ENCODE results near the gene ZCCHC14.

DNA sequence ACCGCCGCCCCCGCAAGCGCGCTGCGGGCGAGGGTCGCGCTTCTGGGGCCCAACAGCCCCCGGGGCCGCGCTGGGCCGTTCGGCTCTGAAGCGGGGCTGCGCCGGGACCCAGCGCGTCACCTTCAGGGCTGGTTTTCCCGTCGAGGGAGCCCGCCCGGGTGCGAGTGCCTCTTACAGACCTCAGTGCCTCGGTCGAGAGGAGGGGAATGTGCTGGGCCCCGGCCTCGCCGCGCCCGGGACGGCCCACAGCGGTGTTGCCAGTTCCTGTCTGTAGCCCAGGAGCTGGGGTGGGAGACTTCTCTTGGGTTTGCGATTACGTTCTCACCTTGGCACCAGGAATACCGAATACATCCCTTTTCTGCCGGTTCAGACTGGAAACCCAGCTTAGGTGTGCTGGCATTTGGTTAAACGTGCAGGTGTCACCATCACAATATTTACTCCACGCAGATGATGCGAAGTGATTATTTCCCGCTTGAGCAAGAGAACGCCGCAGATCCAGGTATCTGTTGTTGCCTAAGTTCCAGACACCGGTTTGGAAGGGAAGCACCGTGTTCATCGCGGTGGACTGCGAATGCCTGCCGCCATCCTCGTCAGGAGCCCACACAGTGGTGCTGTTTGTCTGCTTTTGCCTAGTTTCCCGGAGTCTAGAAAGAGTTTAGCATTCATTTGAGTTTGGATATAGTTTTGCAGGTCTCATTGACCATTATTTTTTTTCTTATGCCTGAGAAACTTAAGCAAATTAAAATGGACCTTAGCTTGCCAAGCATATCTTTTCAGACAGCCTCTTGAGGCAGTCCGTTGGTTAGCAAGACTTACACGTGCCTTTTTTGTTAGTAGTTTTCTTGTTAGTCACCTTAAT is 99.8 kb downstream of the ZCCHC14 start:
- TF ChIP-seq POLR2A (IDR thresholded peaks at IDR 0.05) = peak in 2 of 3 donors; percentile 43
- TF ChIP-seq, protein P1, sequence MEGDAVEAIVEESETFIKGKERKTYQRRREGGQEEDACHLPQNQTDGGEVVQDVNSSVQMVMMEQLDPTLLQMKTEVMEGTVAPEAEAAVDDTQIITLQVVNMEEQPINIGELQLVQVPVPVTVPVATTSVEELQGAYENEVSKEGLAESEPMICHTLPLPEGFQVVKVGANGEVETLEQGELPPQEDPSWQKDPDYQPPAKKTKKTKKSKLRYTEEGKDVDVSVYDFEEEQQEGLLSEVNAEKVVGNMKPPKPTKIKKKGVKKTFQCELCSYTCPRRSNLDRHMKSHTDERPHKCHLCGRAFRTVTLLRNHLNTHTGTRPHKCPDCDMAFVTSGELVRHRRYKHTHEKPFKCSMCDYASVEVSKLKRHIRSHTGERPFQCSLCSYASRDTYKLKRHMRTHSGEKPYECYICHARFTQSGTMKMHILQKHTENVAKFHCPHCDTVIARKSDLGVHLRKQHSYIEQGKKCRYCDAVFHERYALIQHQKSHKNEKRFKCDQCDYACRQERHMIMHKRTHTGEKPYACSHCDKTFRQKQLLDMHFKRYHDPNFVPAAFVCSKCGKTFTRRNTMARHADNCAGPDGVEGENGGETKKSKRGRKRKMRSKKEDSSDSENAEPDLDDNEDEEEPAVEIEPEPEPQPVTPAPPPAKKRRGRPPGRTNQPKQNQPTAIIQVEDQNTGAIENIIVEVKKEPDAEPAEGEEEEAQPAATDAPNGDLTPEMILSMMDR (IDR thresholded peaks at IDR 0.05) = peak in 3 of 7 experiments; percentile 21 to 36 (median 26)
